HFFc6 (cell line): ENCODE results near the gene FHAD1. TPM values are rescaled to one million over a fixed set of nuclear protein-coding genes. Genes with fewer than 3 reads are reported as not detected.

ENCODE experiments used
- DNase-seq: peaks from one replicate; pipeline ENCODE4 v3.0.0-alpha.2; 2018
- H3K27ac Mint-ChIP-seq: 2 replicates; pipeline ENCODE4 v1.8.0; 2020; ENCODE audit warnings: mild to moderate bottlenecking, mixed read lengths
- H3K27me3 Mint-ChIP-seq: 2 replicates; pipeline ENCODE4 v1.8.0; 2021; ENCODE audit warnings: mild to moderate bottlenecking, moderate library complexity, mixed read lengths; ENCODE audit not compliant: insufficient read depth
- H3K36me3 Mint-ChIP-seq: 2 replicates; pipeline ENCODE4 v1.8.0; 2021; ENCODE audit warnings: low read depth, mixed read lengths
- H3K4me1 Mint-ChIP-seq: 2 replicates; pipeline ENCODE4 v1.8.0; 2020; ENCODE audit warnings: low read depth, mixed read lengths
- H3K4me3 Mint-ChIP-seq: 2 replicates; pipeline ENCODE4 v1.8.0; 2020; ENCODE audit warnings: mild to moderate bottlenecking, moderate library complexity, mixed read lengths
- H3K9me3 Mint-ChIP-seq: 2 replicates; pipeline ENCODE4 v1.8.0; 2020; ENCODE audit warnings: mild to moderate bottlenecking, mixed read lengths
- CTCF ChIP-seq: fragments of 200-600 bp; sonication (generic); IDR thresholded peaks from 2 replicates; pipeline ENCODE4 v1.5.0; 2021; ENCODE audit warnings: antibody characterized with exemption, mild to moderate bottlenecking
- total RNA-seq, 6 experiments: library from RNA; stranded (reverse); fragmentation: NEBNext Ultra II Directional; extraction: Animal tissue kit (Norgen Biotek cat#: 25700); gene quantifications; 2 replicates in 1 of 6; 3 replicates in 5 of 6; pipeline ENCODE4 v1.2.3, GENCODE V29; 2021

Gene FHAD1
- total RNA-seq, 6 experiments from 2014 or later: 0.16 to 0.25 TPM; not detected in 4

GRCh38 chr1:15339570-15339969, 92.5 kb downstream of the FHAD1 start:
- Mint-ChIP-seq H3K4me3 (no peak overlapping the region), H3K27me3 (peaks cover 3% of the 10 kb centered on the region; the same call in 1 of the 2 replicates), H3K4me1 (peaks cover 69% of the 10 kb centered on the region), H3K27ac (no peak overlapping the region), H3K9me3 (peaks cover 4% of the 10 kb centered on the region; the same call in 1 of the 2 replicates), H3K36me3 (peaks cover 14% of the 10 kb centered on the region)
- DNase-seq: no peak
- no peak for TF ChIP-seq CTCF

GRCh38 chr1:15341228-15341627, 94.2 kb downstream of the FHAD1 start:
- Mint-ChIP-seq H3K4me3 (peak overlapping the region; percentile 59; the same call in 1 of the 2 replicates), H3K9me3 (peaks cover 4% of the 10 kb centered on the region; the same call in 1 of the 2 replicates), H3K36me3 (peaks cover 8% of the 10 kb centered on the region), H3K4me1 (peaks cover 69% of the 10 kb centered on the region), H3K27me3 (peaks cover 2% of the 10 kb centered on the region; the same call in 1 of the 2 replicates), H3K27ac (no peak overlapping the region)
- no peak for TF ChIP-seq CTCF
- no peak for DNase-seq

- Mint-ChIP-seq H3K4me3 (peak overlapping the region; percentile 59), H3K27me3 (peaks cover 2% of the 10 kb centered on the region; the same call in 1 of the 2 replicates), H3K36me3 (peaks cover 8% of the 10 kb centered on the region), H3K4me1 (peaks cover 64% of the 10 kb centered on the region), H3K27ac (peak overlapping the region; percentile 60), H3K9me3 (peaks cover 4% of the 10 kb centered on the region; the same call in 1 of the 2 replicates)
- TF ChIP-seq CTCF: no peak
- DNase-seq: peak; percentile 67
These were observed 94.8 kb downstream of the FHAD1 start for GRCh38 chr1:15341634-15342407.

- Mint-ChIP-seq H3K36me3 (peaks cover 8% of the 10 kb centered on the region), H3K4me1 (peaks cover 57% of the 10 kb centered on the region), H3K4me3 (peak overlapping the region; percentile 59), H3K9me3 (peaks cover 4% of the 10 kb centered on the region; the same call in 1 of the 2 replicates), H3K27me3 (peaks cover 2% of the 10 kb centered on the region; the same call in 1 of the 2 replicates), H3K27ac (peak overlapping the region; percentile 60)
- TF ChIP-seq CTCF: no peak
- no peak for DNase-seq
These were observed 95.5 kb downstream of the FHAD1 start for GRCh38 chr1:15342408-15342967.

GRCh38 chr1:15343099-15343498, 96.1 kb downstream of the FHAD1 start:
- H3K4me3 Mint-ChIP-seq: peak overlapping the region; percentile 16; the same call in 1 of the 2 replicates
- H3K27me3 Mint-ChIP-seq: peaks cover 2% of the 10 kb centered on the region; the same call in 1 of the 2 replicates
- H3K36me3 Mint-ChIP-seq: peaks cover 5% of the 10 kb centered on the region; the same call in 1 of the 2 replicates
- peaks cover 4% of the 10 kb centered on the region; the same call in 1 of the 2 replicates for H3K9me3 Mint-ChIP-seq
- no peak for TF ChIP-seq CTCF
- no peak for DNase-seq
- no peak overlapping the region for H3K27ac Mint-ChIP-seq
- peaks cover 51% of the 10 kb centered on the region for H3K4me1 Mint-ChIP-seq
